Stimulated activated CD8-positive, alpha-beta memory T cell treated with anti-CD3 and anti-CD28 coated beads, Interleukin-4, amount 100 ng/mL, for 48 hours (primary cell): ENCODE results near the gene NCOA3.
"Not testable (repeated sequence)": the region's sequence is repeated elsewhere in the genome, so short reads cannot be mapped to it uniquely, and the experiment has no call there.

ENCODE experiments used
- DNase-seq: peaks from one replicate; pipeline ENCODE4 v3.0.0-alpha.2; 2020

Gene NCOA3

DNA sequence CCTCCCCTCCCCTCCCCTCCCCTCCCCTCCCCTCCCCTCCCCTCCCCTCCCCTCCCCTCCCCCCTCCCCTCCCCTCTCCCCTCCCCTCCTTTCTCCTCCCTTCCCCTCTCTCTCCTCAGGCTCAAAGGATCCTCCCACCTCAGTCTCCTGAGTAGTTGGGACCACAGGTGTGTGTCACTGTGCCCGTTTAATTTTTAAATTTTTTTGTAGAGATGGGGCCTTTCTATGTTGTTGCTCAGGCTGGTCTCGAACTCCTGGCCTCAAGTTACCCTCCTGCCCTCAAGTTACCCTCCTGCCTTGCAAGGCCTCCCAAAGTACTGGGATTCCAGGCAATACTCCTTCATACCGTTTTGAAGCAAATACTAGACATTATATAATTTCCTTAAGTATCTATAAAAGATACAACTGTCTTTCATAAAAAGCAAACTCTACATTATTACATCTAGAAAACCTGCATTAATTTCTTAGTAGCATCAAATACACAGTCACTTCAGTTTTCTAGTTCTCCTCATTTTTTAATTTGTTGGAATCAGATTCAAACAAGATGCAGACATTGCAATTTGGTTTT lies 39.8 kb downstream of the NCOA3 start:
- DNase-seq: no peak

DNA sequence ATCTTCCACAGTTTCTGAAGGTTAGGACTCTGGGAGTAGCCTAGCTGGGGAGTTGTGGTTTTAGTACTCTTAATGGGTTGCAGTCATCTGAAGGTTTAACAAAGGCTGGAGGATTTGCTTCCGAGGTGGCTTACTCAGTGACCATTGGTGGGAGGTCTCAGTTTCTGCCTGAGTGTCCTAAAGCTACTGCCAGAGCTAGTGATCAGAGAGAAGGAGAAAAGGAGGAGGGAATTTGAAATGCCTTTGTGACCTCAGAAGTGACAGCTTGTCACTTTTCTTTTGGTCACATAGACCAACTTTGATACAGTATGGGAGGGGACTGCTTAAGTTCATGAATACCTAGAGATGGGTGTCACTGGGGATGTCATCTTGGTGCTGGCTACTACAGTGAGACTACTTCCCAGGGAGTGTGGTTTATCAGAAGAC lies 41.3 kb downstream of the NCOA3 start:
- no peak for DNase-seq

DNA sequence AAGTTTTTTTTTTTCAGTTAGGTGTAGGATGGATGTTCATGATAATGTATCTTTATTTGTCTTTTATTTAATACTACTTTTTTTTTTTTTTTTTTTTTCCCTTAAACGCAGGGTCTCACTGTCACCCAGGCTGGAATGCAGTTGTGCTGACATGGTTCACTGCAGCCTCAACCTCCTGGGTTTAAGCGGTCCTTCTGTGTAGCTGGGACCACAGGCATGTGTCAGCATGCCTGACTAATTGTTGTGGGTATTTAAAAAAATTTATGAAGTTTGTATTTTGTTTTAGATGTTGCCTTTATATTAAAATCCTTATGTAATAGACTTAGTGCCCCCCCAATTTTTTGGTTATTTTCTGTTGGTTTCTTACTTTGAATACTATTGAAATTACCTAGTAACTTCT lies 42.6 kb downstream of the NCOA3 start:
- DNase-seq: no peak

DNA sequence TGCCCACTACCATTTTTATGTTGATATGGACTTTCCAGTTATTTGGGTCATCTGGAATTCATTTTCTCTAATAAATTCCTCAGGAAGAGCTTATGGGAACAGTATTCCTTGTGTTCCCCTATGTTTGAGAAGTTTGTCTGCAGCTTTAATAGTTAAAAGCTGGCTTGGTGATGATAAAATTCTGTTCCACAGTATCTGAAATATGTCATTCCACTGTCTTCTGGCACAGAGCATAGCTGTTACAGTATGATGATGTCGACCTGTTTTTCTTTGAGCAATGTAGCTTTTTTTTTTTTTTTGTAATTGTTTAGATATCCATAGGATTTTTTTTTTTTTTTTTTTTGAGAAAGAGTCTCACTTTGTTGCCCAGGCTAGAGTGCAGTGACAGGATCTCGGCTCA lies 43.2 kb downstream of the NCOA3 start:
- DNase-seq: no peak

DNA sequence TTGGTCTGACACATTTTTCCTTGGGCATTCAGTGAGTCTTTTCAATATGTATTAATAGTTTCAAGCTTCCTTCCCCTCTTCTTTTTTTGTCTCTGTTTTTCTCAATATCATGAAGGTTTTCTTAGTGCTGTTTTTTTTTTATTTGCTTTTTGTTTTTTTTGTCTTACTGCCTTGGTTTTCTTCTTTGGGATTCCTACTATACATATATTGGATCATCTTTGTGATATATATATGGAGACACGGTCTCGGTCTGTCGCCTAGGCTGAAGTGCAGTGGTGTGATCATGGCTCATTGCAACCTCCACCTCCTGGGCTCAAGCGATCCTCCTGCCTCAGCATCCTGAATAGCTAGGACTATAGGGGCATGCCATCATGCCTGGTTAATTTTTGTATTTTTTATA lies 43.8 kb downstream of the NCOA3 start:
- DNase-seq: no peak

DNA sequence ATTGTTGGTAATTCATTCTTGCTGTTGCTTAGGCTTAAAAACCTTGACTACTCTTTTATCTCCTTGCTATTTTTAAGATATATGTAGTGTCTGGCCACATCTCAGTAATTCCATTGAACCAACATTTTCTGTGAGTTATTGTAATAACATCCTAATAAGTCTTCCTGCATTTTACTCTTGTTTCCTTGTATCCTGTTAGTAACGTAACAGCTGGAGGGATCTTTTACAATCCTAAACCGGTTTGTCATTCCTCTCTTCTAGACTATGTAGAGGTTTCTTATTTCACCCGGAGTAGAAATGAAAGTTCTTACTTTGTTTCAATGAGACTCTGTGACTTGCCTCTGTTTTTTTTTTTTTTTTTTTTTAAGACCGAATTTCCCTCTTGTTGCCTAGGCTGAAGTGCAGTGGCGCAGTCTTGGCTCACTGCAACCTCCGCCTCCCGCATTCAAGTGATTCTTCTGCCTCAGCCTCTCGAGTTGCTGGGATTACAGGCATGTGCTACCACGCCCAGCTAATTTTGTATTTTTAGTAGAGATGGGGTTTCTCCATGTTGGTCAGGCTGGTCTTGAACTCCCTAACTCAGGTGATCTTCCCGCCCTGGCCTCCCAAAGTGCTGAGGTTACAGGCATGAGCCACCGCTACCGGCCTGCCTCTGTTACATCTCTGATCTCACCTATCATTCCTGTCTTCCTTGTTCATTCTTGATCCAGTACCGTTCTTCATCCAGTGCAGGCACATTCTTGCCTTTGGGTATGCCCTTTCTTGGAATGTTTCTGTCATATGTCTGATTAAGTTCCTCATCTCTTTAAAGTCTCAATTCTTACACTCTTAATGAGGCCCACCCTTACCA lies 44.7 kb downstream of the NCOA3 start:
- DNase-seq: no peak

DNA sequence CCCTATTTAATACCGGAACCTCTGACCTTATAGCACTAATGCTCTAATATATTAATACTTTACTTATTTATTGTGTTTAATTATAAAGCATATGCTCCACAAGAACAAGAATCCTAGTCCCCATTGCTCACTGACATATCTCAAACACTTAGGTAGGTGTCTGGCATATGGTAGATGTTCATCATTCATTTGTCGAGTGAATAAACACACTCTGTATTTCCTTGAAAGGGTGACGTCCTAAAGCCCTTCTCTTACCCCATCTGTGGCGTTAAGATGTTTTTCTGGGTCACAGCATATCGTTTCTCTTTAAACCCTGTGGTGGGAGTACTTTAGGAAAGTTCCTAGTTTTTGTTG lies 45.3 kb downstream of the NCOA3 start:
- DNase-seq: no peak

DNA sequence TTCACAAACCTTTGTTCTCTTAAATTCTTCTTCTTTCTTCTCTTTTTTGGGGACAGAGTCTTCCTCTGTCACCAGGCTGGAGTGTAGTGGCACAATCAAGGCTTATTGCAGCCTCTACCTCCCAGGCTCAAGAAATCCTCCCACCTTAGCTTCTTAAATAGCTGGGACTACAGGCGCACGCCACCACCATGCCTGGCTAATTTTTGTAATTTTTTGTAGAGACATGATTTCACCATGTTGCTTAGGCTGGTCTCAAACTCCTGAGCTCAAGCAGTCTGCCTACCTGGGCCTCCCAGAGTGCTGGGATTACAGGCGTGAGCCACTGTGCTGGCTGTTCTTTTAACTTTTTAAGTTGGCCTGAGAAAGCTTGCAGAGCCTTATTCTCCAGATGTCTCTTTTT lies 48.0 kb downstream of the NCOA3 start:
- DNase-seq: no peak

DNA sequence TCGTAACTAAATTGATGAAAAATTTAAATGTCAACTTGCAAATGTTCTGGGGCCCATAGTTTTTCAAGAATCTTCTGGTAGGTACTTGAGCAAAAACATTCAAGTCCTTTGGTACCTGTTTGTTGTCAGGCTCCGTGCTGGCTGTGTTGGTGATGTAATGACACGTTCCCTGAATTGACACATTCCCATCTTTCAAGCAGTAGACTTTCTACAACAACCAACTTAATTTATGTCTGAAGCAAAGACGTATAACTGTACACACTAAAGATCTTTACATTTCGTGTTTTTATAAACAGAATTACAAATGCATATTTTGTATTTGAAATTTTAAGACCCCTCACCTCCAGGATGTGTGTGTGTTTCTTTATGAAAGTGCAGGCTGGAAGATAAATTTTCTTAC lies 49.5 kb downstream of the NCOA3 start:
- DNase-seq: no peak

DNA sequence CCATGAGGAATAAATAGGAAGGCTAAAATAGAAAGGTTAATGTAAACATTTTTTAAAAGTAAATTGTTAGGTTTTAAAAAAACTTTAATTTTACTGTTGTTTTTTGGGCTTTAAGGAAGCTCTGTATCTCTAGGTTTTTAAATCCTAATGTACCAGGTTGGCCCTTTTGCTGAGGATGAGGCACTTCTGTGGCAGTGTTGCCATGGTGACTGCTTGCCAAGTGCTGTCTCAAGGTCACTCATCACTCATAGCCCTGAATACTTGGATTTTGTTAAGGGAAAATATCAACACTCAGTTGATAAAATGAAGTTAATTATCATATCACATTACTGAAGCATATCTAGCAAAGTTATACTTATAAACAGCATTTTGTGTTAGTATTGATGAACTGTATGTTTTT lies 50.2 kb downstream of the NCOA3 start:
- no peak for DNase-seq

DNA sequence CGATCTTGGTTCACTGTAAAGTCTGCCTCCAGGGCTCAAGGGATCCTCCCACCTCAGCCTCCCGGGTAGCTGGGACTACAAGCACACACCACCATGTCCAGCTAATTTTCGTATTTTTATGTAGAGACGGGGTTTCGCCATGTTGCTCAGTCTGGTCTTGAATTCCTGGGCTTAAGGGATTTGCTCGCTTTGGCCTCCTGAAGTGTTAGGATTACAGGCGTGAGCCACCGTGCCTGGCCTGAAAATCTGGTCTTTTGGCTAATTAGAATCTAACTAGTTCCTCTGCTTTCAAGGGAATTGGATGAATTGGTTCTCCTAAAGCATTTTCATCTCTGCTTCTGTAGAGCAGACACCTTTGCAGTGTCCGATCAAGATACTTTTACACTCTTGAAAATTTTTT lies 51.3 kb downstream of the NCOA3 start:
- DNase-seq: no peak

DNA sequence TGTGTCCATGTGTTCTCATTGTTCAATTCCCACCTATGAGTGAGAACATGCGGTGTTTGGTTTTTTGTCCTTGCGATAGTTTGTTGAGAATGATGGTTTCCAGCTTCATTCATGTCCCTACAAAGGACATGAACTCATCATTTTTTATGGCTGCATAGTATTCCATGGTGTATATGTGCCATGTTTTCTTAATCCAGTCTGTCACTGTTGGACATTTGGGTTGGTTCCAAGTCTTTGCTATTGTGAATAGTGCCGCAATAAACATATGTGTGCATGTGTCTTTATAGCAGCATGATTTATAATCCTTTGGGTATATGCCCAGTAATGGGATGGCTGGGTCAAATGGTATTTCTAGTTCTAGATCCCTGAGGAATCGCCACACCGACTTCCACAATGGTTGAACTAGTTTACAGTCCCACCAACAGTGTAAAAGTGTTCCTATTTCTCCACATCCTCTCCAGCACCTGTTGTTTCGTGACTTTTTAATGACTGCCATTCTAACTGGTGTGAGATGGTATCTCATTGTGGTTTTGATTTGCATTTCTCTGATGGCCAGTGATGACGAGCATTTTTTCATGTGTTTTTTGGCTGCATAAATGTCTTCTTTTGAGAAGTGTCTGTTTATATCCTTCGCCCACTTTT lies 52.0 kb downstream of the NCOA3 start:
- DNase-seq: not testable (repeated sequence)

DNA sequence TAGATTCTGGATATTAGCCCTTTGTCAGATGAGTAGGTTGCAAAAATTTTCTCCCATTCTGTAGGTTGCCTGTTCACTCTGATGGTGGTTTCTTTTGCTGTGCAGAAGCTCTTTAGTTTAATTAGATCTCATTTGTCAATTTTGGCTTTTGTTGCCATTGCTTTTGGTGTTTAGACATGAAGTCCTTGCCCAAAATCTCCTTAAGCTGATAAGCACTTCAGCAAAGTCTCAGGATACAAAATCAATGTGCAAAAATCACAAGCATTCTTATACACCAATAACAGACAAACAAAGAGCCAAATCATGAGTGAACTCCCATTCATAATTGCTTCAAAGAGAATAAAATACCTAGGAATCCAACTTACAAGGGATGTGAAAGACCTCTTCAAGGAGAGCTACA lies 52.6 kb downstream of the NCOA3 start:
- DNase-seq: not testable (repeated sequence)

DNA sequence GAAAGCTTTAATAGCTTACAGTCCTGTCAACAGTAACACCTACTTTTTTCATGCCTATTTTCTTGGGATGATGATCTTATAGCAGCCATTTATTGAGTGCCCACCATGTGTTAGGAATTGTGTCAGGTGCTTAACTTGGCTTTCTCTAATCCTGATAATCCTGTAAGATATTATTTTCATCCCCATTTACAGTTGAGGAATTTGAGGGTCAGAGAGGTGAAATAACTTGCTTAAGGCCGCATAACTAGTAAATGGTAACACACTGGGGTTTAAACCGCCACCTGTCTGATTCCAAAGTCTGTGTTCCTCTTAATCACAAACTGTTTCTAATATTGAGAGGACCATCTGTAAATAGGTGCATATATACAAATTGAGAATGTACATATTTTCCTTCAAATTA lies 55.5 kb downstream of the NCOA3 start:
- DNase-seq: no peak

DNA sequence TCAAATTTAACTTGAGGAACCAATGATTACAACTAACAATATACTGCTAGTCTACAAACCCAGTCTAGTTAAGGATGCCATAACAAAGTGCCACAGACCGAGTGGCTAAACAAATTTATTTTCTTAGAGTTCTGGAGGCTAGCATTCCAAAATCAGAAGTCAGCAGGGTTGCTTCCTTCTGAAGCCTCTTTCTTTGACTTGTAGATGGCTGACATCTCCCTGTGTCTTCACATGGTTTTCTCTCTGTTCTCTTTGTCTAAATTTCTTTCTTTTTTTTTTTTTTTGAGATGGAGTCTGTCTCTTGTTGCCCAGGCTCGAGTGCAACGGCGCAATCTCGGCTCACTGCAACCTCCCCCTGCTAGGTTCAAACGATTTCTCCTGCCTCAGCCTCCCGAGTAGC lies 56.1 kb downstream of the NCOA3 start:
- no peak for DNase-seq

DNA sequence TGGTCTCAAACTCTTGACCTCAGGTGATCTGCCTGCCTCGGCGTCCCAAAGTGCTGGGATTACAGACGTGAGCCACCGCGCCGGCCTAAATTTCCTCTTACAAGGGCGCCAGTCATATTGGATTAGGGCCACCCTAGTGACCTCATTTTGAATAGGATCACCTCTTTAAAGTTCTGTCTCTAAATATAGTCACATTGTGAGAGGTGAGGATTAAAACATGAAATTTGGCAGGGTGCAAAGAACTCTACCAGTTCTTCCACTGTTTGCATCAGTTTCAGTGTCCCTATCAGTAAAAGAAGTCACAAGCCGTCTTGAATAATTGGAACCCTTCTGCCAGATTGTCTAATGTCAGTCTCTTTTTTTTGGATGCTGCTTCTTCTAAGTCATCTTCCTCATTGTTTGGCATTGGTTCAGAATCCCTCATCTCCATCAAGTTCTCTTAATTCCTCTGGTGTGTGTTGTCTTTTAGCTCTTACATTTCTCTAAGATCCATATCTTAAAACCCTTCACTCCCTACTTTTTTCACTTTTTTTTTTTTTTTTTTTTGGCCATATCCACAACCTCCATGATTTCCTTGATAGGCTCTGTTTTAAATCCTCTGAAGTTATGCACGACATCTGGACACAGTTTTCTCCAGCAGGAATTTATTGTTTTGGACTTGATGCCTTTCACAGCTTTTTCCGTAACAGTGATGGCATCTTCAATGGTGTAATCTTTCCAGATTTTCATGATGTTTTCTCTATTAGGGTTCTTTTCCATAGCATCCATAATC lies 56.8 kb downstream of the NCOA3 start:
- DNase-seq: no peak

DNA sequence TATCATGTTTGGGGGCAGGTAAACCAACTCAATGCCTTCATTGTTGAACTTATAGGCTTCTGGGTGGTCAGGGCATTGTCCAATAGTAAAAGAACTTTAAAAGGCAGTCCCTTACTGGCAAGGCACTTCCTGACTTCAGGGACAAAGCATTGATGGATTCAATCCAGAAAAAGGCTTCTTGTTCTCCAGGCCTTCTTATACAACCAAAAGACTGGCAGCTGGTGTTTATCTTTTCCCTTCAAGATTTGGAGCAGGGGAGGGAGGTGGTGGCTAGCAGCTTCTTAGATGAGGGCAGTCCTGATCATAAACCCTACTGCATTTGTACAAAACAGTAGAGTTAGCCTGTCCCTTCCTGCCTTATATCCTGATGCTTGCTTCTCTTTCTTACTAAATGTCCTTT lies 57.5 kb downstream of the NCOA3 start:
- DNase-seq: no peak

DNA sequence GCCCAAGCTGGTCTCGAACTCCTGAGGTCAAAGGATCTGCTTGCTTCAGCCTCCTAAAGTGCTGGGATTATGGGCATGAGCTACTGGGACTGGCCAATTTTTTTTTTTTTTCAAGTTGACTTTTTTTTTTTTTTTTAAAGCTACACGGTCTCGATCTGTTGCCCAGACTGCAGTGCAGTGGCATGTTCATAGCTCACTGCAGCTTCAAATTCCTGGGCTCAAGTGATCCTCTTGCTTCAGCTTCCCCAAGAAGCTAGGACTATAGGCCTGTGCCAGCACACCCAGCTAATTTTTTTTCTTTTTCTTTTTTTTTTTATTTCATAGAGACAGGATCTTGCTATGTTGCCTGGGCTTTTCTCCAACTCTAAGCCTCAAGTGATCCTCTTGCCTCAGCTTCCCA lies 59.5 kb downstream of the NCOA3 start:
- DNase-seq: no peak

DNA sequence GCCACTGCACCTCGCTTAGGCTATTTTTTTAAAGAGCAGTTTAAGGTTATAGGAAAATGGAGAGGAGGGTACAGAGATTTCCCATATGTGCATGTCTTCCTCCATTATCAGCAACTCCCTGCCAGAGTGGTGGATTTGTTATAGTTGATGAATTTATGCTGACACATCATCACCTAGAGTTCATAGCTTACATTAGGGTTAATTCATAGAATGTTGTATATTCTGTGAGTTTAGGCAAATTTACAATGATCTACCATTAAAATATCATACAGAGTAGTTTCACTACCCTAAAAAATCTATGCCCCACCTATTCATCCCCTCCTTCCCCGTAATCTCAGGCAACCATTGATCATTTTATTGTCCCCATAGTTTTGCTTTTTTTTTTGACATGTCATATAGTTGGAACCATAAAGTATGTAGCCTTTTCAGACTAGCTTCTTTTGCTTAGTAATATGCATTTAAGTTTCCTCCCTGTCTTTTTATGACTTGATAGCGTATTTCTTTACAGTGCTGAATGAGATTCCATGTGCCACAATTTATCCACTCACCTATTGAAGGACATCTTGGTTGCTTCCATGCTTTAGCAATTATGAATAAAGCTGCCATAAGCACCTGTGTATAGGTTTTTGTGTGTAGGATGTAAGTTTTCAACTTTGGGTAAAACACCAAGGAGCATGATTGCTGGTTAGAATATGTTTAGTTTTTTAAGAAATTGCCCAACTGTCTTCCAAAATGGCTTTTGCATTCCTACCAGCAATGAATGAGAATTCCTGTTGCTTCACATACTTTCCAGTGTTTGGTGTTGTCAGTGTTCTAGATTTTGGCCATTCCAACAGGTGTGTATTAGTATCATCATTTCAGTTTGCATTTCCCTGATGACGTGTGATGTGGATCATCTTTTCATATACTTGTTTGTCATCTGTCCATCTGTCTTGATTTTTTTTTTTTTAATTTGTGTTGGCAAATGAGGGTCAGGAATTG lies 60.2 kb downstream of the NCOA3 start:
- DNase-seq: no peak

DNA sequence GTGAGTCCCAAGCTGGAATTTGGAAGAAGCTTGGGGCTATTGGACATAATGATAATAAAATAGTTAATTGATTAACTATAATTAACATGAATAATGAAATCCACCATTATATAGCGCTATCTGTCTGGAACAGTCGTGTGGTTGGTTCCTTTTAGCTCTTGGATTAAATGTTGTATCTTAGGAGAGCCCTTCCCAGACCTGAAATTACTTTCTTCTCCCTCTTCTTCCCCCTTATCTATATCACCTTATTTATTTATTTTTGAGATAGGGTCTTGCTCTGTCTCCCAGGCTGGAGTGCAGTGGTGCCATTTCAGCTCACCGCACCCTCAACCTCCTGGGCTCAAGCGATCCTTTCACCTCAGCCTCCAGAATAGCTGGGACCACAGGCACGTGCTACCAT lies 64.6 kb downstream of the NCOA3 start:
- no peak for DNase-seq

DNA sequence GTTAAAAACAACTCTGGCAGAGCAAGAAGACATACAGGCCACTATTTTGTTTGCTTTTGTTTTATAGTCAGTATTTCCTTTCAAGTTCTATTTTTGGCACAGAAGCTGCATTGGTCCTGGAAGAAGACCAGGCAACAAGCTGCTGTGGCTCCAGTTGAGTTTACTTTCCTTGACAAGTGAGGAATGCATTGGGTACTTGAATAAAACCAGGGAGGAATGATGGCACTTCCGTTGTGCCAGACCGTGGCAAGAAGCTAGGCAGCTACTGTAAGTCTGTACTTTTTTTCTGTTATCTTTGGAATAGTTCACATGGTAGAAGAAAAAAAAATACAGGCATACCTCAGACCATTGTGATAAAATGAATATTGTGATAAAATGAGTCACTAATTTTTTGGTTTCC lies 66.3 kb downstream of the NCOA3 start:
- DNase-seq: no peak

DNA sequence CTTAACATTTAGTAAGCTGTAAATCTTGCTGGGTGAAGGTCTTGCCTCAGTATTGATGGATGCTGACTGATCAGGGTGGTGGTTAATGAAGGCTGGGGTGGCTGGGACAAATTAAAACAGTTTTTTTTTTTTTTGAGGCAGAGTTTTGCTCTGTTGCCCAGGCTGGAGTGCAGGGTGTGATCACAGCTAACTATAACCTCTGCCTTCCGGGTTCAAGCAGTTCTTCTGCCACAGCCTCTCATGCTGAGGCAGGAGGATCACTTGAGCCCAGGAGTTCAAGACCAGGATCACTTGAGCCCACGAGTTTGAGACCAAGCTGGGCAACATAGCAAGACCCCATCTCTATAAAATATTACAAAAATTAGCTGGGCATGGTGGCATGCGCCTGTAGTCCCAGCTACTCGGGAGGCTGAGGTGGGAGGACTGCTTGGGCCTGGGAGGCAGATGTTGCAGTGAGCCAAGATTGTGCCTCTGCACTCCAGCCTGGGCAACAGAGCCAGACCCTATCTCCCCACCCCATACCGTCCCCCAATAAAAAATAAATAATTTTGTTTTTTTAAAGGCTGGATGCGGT lies 67.2 kb downstream of the NCOA3 start:
- DNase-seq: no peak
